RWPE2 (cell line): ENCODE data around the gene SMC3.
"Not testable (repeated sequence)": the region's sequence is repeated elsewhere in the genome, so short reads cannot be mapped to it uniquely, and the experiment has no call there.

Experiments used
- ATAC-seq: fragments of 200-7000 bp; cut with Tn5 transposase; 3 replicates; pipeline ENCODE4 v1.9.1; 2021; ENCODE audit warnings: low read depth
- DNase-seq: peaks from one replicate; pipeline ENCODE4 v3.0.0-alpha.2; 2020; ENCODE audit warnings: low spot score
- H3K27ac ChIP-seq: fragments of 450-650 bp; 2 replicates; pipeline ENCODE4 v1.5.1; 2017; ENCODE audit warnings: mild to moderate bottlenecking; ENCODE audit not compliant: poor library complexity, severe bottlenecking
- H3K27me3 ChIP-seq: fragments of 250-450 bp; sonication (Bioruptor Pico); 2 replicates; pipeline ENCODE4 v1.5.1; 2021; ENCODE audit warnings: mild to moderate bottlenecking, moderate library complexity; ENCODE audit not compliant: insufficient read depth, poor library complexity, severe bottlenecking
- H3K36me3 ChIP-seq: fragments of 250-450 bp; sonication (Bioruptor Pico); 2 replicates; pipeline ENCODE4 v1.5.1; 2020; ENCODE audit warnings: low read depth, mild to moderate bottlenecking, moderate library complexity
- H3K4me1 ChIP-seq: fragments of 250-450 bp; sonication (Bioruptor Pico); 2 replicates; pipeline ENCODE4 v1.5.1; 2021; ENCODE audit warnings: mild to moderate bottlenecking, moderate library complexity; ENCODE audit not compliant: insufficient read depth, poor library complexity, severe bottlenecking
- H3K4me3 ChIP-seq: fragments of 250-450 bp; sonication (Bioruptor Pico); 2 replicates; pipeline ENCODE4 v1.5.1; 2021; ENCODE audit warnings: mild to moderate bottlenecking, moderate library complexity; ENCODE audit not compliant: severe bottlenecking
- H3K9me3 ChIP-seq: fragments of 250-450 bp; sonication (Bioruptor Pico); 2 replicates; pipeline ENCODE4 v1.5.1; 2021; ENCODE audit warnings: mild to moderate bottlenecking, moderate library complexity; ENCODE audit not compliant: severe bottlenecking
- TF ChIP-seq, protein P1 (sequence below): fragments of 450-650 bp; IDR thresholded peaks from one replicate; pipeline ENCODE4 v1.5.1; 2017; ENCODE audit warnings: mild to moderate bottlenecking, moderate library complexity; ENCODE audit not compliant: poor library complexity, severe bottlenecking

The SMC3 gene

DNA sequence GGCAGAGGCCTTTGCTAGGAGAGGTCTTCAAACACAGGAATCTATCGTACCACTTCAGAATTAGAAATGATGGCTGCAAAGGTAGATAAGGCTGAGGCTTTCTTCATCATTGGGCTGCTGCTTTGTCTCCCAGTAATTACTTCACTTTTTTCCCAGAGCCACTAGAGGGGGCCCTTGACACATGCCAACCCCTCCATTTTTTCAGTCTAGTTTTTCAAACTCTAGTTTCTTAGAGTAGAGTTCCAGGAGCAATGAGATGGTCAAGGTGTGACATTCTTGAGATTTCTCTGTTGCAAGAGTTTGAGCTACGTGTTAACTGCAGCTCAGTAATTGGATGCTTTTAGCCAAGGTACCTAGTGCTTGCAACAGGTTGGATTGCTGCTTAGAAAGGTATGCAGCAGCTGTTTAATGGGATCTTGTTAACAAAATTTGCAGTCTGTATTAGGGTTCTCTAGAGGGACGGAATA lies 42.8 kb downstream of the SMC3 start:
- no peak overlapping the region for H3K27ac ChIP-seq
- H3K4me3 ChIP-seq = no peak overlapping the region
- peaks cover 7% of the 10 kb centered on the region for H3K4me1 ChIP-seq
- H3K27me3 ChIP-seq = no peaks in the 10 kb centered on the region
- DNase-seq (no peak), ATAC-seq (peak; percentile 59)
- H3K36me3 ChIP-seq = peaks cover 20% of the 10 kb centered on the region
- no peaks in the 10 kb centered on the region for H3K9me3 ChIP-seq
- TF ChIP-seq, protein P1, sequence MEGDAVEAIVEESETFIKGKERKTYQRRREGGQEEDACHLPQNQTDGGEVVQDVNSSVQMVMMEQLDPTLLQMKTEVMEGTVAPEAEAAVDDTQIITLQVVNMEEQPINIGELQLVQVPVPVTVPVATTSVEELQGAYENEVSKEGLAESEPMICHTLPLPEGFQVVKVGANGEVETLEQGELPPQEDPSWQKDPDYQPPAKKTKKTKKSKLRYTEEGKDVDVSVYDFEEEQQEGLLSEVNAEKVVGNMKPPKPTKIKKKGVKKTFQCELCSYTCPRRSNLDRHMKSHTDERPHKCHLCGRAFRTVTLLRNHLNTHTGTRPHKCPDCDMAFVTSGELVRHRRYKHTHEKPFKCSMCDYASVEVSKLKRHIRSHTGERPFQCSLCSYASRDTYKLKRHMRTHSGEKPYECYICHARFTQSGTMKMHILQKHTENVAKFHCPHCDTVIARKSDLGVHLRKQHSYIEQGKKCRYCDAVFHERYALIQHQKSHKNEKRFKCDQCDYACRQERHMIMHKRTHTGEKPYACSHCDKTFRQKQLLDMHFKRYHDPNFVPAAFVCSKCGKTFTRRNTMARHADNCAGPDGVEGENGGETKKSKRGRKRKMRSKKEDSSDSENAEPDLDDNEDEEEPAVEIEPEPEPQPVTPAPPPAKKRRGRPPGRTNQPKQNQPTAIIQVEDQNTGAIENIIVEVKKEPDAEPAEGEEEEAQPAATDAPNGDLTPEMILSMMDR = peak; percentile 97

DNA sequence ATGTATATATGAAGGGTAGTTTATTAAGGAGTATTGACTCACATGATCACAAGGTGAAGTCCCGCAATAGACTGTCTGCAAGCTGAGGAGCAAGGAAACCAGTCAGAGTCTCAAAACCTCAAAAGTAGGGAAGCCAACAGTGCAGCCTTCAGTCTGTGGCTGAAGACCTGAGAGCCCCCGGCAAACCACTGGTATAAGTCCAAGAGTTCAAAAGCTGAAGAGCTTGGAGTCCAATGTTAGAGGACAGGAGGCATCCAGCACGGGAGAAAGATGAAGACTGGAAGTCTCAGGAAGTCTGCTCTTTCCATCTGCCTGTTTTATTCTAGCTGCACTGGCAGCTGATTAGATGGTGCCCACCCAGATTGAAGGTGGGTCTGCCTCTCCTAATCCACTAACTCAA lies 43.3 kb downstream of the SMC3 start:
- DNase-seq, H3K27ac ChIP-seq, H3K27me3 ChIP-seq, H3K4me3 ChIP-seq, H3K9me3 ChIP-seq, ATAC-seq, H3K4me1 ChIP-seq: not testable (repeated sequence)
- peaks cover 15% of the 10 kb centered on the region for H3K36me3 ChIP-seq

DNA sequence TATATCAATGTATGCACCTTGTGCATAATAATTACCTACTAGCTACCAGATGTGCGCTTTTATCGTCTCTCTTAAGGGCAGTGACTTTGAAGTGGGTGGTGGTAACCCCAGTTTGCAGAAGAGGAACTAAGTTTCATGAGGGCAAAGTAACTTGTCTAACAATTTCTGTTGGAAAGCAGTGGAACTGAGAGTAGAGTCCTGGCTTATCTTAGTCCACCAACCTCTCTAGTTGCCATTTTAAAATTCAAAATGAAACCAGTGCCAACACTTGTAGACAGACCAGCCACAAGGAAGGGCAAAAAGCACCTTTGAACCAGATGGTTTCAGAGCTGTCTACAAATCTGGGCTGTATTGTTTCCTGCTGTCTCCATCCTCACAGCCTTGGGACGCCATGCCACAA lies 44.6 kb downstream of the SMC3 start:
- Histone ChIP-seq H3K27ac (no peak overlapping the region), H3K27me3 (no peaks in the 10 kb centered on the region), H3K4me1 (peaks cover 6% of the 10 kb centered on the region), H3K4me3 (no peak overlapping the region), H3K36me3 (peaks cover 4% of the 10 kb centered on the region; the same call in 1 of the 2 replicates), H3K9me3 (no peaks in the 10 kb centered on the region)
- TF ChIP-seq, protein P1 = no peak
- no peak for ATAC-seq
- no peak for DNase-seq

DNA sequence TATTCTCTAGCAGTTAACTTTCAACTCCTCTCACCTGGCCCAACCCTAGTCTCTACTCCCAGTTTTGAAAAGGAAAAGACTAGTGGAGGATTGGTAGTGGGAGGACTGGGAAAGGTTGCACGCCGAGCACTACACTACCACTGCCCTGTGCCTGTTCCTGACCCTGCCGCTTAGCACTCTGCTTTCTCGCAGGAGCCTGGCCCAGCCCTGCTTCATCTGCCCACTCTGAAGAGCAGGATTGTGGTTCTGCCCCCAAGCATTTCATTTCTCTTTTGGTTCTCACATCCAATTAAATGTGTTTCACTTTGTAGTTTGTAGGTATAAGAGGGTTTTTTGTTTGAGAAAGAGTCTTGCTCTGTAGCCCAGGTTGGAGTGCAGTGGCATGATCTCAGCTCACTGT lies 45.1 kb downstream of the SMC3 start:
- Histone ChIP-seq H3K4me1 (peaks cover 6% of the 10 kb centered on the region), H3K27me3 (no peaks in the 10 kb centered on the region), H3K9me3 (no peaks in the 10 kb centered on the region), H3K4me3 (no peak overlapping the region), H3K27ac (no peak overlapping the region), H3K36me3 (peaks cover 4% of the 10 kb centered on the region; the same call in 1 of the 2 replicates)
- TF ChIP-seq, protein P1 = no peak
- ATAC-seq (no peak), DNase-seq (no peak)

GRCh38 chr10:110613341-110613995 lies 46.0 kb downstream of the SMC3 start:
- Histone ChIP-seq H3K9me3 (no peaks in the 10 kb centered on the region), H3K27ac (no peak overlapping the region), H3K4me3 (no peak overlapping the region), H3K27me3 (no peaks in the 10 kb centered on the region), H3K4me1 (peaks cover 4% of the 10 kb centered on the region), H3K36me3 (peaks cover 4% of the 10 kb centered on the region; the same call in 1 of the 2 replicates)
- TF ChIP-seq, protein P1 = no peak
- no peak for DNase-seq
- no peak for ATAC-seq
